Measurements from ENCODE around the gene ATAD3B.
"Not testable (repeated sequence)": the region's sequence is repeated elsewhere in the genome, so short reads cannot be mapped to it uniquely, and the experiment has no call there.

The ATAD3B gene

DNA sequence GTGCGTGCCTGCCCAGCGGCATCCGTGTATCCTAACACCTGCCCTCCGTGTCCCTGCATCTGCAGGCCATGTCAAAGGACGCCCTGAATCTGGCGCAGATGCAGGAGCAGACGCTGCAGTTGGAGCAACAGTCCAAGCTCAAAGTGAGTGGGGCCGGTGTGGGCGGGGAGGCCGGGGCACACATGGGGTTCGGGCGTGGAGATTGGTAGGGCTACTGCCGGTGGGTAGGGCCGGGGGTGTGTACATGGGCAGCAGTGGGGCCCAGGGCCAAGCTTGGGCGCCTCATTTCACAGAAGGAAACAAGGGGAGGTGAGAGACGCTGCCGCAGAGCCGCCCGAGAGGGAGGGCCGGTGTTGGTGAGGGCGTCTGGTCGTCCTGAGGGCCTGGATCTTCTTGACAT, 20.9 kb upstream of the ATAD3B start:
- DNase-seq (ENCODE audit: low read depth, low spot score): not testable (repeated sequence)

DNA sequence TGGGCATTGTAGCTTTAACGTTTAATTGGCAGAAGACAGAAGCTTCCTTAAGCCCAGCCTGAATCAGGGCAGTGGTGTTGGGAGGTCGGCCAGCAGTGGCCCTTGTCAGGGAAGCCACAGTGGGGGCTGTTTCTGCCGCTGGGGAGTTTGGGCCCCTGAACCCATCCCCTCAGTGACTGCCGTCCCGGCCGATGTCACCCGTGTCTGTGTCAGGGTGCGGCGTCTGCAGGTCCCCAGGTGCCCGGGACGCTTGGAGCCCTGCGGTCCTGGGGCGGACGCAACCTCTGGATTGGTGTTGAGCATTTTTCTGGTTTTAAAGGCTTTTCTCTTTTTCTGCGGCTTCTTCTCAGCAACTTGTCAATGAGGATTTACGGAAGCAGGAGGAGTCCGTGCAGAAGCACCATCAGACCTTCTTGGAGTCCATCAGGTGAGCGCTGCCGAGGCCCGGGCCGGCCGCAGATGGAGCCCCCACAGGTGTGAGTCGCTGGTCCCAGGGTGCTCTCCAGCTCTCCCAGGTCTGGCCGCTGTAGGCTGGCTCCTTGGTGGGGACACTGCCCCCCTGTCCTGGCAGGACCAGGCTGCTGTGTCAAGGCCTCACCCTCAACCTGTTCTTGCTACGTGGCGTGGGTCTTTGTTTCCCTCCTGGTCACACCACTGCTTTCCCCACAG, 19.7 kb upstream of the ATAD3B start:
- DNase-seq (ENCODE audit: low read depth, low spot score): no peak

DNA sequence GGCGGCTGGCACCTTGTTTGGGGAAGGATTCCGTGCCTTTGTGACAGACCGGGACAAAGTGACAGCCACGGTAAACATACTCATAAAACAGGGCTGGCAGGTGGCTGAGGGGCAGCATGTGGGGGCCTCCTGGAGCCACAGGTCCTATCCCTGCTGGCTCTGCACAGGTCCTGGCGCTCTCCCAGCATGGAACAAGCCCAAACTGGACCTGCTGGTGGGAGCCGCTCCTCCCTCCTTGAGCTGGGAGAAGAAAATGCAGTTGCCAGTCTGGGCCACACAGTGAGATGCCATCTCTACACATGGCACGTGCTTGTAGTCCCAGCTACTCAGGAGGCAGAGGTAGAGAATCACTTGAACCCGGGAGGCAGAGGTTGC, 19.2 kb upstream of the ATAD3B start:
- not testable (repeated sequence) for DNase-seq (ENCODE audit: low read depth, low spot score)

DNA sequence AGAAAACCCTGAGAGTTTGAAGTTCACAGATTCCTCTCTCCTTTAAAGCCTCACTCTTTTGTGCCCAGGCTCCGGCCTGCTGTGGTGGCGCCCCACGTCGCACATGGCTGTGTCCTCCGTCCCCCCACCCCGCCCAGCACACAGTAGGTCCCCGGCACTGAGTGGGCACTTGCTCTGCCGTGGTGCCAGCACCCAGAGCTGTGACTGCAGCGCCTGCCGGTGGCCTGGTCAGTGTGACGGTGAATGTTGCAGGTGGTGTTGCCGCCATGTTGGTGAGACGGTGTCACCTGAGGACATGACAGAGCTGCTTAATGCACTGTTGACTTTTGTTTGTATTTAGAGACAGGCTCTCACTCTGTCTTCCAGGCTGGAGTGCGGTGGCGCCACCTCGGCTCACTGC, 18.7 kb upstream of the ATAD3B start:
- no peak for DNase-seq (ENCODE audit: low read depth, low spot score)

DNA sequence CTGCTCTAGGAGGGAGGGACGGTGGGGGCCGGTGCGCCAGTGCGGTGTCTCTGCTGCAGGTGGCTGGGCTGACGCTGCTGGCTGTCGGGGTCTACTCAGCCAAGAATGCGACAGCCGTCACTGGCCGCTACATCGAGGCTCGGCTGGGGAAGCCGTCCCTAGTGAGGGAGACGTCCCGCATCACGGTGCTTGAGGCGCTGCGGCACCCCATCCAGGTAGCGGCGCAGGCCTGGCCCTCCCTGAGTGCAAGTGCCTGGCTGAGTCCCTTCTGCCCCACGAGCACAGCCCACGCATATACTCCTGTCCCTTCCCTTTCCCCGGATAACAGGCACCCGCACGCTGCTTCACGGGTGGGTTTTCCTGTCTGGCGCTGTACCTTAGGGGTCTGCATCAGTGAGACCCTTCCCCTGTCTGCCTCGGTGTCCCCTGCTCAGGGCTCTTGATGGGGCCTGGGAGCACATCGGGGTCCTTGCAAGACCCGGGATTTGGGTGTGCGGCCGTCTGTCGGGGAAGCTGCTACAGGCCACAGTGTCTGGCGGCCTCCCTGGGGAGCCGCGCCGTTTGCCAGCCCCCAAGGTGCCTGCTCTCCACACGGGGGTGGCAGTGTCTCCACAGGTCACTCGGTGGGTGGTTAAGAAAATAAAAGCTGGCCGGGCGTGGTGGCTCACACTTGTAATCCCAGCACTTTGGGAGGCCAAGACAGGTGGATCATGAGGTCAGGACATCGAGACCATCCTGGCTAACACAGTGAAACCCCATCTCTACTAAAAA, 17.1 kb upstream of the ATAD3B start:
- not testable (repeated sequence) for DNase-seq (ENCODE audit: low read depth, low spot score)

DNA sequence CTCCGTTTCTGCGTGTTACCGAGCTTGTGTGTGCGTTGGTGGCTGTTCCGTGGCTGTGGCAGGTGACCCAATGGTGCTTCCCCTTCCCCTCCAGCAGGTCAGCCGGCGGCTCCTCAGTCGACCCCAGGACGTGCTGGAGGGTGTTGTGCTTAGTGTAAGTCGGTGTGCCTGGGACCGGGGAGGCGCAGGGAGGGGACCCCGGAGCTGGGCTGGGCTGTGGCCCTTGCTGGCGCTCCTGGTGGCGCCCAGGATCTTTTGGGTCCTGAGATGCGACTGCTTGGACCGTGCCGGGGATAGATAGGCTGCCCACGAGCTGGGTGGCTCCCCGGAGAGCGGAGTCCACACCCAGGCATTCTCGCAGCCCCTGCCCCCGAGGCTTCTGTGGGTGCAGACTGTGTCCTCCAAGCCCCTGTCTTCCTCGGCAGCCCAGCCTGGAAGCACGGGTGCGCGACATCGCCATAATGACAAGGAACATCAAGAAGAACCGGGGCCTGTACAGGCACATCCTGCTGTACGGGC, 16.1 kb upstream of the ATAD3B start:
- no peak for DNase-seq (ENCODE audit: low read depth, low spot score)

DNA sequence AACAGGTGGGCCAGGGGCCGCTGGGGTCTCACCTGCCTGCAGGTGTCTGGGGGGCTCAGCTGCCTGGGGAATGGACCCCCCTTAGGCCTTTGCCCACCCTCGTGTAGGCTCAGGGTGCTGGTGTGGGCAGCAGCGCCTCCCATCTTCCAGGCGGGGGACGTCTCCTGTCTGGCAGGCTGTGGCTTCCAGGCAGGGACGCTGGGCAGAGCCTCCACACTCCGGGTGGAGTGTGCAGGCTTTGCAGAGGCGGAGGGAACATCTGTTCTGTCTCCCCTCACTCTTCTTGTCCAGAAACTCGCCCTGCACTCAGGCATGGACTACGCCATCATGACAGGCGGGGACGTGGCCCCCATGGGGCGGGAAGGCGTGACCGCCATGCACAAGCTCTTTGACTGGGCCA, 15.6 kb upstream of the ATAD3B start:
- not testable (repeated sequence) for DNase-seq (ENCODE audit: low read depth, low spot score)

GRCh38 chr1:1456683-1457255, 14.8 kb upstream of the ATAD3B start:
- not testable (repeated sequence) for DNase-seq (ENCODE audit: low read depth, low spot score)

DNA sequence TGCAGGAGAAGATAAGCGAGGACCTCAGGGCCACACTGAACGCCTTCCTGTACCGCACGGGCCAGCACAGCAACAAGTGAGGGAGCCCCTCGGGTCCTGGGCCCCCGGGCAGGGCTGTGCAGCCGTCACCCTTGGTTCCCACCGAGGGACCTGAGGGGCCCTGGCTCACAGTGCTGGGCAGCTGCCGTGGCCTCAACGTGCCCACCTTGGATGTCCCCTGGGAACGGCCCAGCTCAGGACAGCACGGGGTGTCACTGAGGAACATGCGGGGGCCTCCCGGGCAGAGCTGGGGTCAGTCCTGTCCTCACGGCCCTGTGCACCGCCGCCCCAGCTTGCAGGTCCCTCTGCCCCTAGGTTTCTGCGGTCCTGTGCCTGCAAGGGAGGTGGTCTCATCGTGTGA, 12.4 kb upstream of the ATAD3B start:
- DNase-seq (ENCODE audit: low read depth, low spot score): not testable (repeated sequence)

GRCh38 chr1:1459711-1460110, 11.9 kb upstream of the ATAD3B start:
- not testable (repeated sequence) for DNase-seq (ENCODE audit: low read depth, low spot score)

DNA sequence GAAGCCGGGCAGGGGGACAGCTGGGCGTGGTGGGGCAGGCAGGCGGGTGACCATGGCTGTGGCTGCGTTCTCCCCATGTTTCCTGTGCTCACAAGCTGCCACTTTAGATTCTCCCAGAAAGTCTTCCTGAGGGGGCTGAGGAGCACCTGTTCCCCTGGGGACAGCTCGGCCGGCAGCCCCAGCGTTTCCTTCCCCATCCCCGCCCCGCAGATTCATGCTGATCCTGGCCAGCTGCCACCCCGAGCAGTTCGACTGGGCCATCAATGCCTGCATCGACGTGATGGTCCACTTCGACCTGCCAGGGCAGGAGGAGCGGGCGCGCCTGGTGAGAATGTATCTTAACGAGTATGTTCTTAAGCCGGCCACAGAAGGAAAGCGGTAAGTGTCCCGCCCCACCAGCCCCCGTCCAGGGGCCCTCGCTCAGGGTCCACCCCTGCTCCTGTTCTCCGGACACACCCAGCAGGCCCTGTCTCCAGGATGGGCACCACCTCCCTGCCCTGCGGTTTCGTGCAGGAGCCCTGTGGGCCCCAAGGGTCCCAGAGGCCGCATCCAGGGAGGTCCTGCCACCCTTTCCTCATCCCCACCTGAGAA, 10.9 kb upstream of the ATAD3B start:
- DNase-seq (ENCODE audit: low read depth, low spot score): no peak

- DNase-seq (ENCODE audit: low read depth, low spot score): no peak
Observed at GRCh38 chr1:1461721-1462317, 9.7 kb upstream of the ATAD3B start.

GRCh38 chr1:1462318-1462966, 9.1 kb upstream of the ATAD3B start:
- peak; percentile 43 for DNase-seq (ENCODE audit: low read depth, low spot score)

DNA sequence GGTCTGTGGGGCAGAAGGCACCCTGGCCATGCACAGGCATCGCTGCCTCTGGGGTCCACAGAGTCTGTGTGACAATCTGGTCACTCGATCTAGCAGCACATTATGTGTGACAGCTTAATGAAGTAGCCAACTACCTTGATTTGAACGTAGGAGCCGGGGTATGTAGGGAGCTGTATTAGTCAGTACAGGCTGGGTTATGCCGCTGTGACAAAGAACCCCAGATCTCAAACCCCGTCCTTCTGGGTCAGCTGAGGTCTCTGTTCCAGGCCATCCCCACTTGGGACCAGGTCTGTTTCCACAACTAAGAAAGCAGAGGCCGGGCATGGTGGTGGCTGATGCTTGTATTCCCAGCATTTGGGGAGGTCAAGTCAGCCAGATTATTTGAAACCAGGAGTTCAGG, 8.3 kb upstream of the ATAD3B start:
- DNase-seq (ENCODE audit: low read depth, low spot score): no peak

GRCh38 chr1:1468196-1468985, 3.2 kb upstream of the ATAD3B start:
- DNase-seq (ENCODE audit: low read depth, low spot score): not testable (repeated sequence)

DNA sequence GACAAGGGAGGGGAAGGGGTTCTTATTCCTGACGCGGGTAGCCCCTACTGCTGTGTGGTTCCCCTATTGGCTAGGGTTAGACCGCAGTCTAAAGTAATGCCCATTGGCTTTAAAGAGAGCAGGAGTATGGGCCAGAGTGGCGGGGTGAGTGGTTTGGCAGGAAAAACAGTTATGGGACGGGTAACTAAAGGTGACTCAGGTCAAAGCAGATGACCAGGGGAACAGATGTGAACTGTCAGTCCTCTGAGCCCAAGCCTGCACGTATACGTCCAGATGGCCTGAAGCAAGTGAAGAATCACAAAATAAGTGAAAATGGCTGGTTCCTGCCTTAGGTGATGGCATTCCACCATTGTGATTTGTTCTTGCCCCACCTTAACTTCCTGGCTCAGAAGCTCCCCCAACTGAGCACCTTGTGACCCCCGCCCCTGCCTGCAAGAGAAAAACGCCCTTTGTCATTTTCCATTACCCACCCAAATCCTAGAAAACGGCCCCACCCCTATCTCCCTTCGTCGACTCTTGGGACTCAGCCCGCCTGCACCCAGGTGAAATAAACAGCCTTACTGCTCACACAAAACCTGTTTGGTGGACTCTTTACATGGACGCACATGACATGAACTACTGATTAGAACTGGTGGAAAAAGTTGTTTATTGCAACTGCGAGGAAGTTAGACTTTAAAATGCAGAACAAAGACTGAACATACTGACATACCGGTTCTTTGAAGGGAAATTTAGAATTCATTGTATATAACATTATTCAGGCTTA, 758 bp upstream of the ATAD3B start:
- peak; percentile 39 for DNase-seq (ENCODE audit: low read depth, low spot score)

DNA sequence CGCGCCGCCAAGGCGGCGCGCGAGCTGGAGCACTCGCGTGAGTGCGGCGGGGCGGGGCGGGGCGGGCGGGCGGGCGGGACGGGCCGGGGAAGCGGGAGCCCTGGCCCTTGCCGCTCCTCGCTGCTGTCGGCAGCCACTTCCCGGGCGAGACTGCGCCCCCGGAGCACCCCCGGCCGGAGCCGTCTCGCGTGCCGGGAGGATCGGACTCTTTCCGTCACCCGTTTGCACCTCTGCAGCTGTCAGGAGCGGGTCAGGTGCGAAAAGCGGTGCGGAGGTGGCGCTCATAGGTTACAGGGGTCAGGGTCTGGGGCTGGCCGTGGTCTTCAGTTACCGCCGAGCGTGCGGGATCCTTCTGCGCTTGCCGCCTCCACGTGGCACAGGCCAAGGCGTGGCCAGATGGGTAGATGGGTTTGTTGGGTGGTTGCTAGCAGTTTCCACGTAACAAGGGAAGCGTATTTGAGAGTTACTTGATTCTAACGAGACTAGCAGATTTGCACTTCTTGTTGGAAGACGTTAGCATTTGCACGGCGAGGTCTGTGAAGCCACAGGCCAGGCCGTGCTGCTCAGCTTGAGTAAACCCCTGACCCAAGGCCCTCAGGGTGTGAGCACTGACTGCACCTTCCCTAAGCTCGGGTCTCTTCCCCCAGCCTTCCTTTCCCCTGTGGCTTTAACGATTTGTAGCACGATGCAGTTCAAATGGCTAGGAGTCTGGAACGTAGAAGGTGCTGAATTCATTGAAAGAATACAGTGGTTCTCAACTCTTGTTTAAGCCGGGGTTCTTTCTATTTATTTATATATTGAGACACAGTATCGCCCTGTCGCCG, 700 bp downstream of the ATAD3B start:
- DNase-seq (ENCODE audit: low read depth, low spot score): not testable (repeated sequence)

DNA sequence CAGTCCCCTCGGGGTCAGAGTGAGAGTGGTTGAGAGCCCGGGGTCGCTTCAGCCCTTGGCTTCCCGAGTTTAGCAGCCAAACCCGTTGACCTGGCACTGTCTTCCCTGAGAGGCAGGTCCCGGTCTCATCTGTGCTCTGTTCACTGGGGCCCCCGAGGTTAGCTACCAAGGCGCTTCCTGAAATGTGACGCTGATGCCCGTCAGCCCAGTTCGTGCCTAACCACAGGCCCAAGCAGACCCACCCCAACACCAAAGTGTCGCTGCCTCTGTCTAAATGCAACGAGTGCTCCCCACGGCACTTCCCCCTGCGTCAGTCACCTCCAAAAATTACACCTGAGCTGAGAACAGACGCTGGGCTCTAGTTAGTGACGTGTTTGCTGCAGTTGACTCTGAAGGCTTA, 4.4 kb downstream of the ATAD3B start:
- not testable (repeated sequence) for DNase-seq (ENCODE audit: low read depth, low spot score)

DNA sequence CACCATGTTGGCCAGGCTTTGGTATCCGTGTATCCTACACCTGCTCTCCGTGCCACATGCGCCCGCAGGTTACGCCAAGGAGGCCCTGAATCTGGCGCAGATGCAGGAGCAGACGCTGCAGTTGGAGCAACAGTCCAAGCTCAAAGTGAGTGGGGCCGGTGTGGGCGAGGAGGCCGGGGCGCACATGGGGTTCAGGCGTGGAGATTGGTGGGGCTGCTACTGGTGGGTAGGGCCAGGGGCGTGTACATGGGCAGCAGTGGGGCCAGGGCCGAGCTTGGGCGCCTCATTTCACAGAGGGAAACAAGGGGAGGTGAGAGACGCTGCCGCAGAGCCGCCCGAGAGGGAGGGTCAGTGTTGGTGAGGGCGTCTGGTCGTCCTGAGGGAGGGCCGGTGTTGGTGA, 5.6 kb downstream of the ATAD3B start:
- DNase-seq (ENCODE audit: low read depth, low spot score): no peak
